ENCODE results near the gene GSPT1. TPM values are rescaled to one million over a fixed set of nuclear protein-coding genes. Genes with fewer than 3 reads are reported as not detected.
"Not testable (repeated sequence)": the region's sequence is repeated elsewhere in the genome, so short reads cannot be mapped to it uniquely, and the experiment has no call there.

The GSPT1 gene
- total RNA-seq, 4 donors from 2014 or later: 29.9 to 98.9 (median 64.6) TPM

- in situ Hi-C loops (cut with MboI; ENCODE audit: low pct_ligation_motif_present in 1 of 4, low pct_unique_long_range_greater_than_20kb in 1 of 4, low sequenced_read_pairs in 3 of 4) (loop anchor here in 2 of 4 donors (25.0 kb wide), 1 partner anchor 112 kb away; no protein-coding TSS in a partner anchor), intact Hi-C loops (cut with DNase I; ENCODE audit: low total_unique reads) (no loop called here)
- TF ChIP-seq POLR2A (IDR thresholded peaks at IDR 0.05) (no peak), POLR2AphosphoS5 (IDR thresholded peaks at IDR 0.05) (no peak), EP300 (IDR thresholded peaks at IDR 0.05; ENCODE audit: low read depth) (no peak), CTCF (IDR thresholded peaks at IDR 0.05) (no peak)
- Histone ChIP-seq H3K4me1 (no peaks in the 10 kb centered on the region), H3K27me3 (no peaks in the 10 kb centered on the region), H3K27ac (no peak overlapping the region), H3K36me3 (no peaks in the 10 kb centered on the region), H3K9me3 (no peaks in the 10 kb centered on the region), H3K4me3 (no peak overlapping the region)
- DNase-seq: no peak
- 90% methylated on average over 5 of the region's 5 CpGs; no CpG with 5 or more reads in 1 of the 2 donors for WGBS, 2 donors (ENCODE audit: low coverage in 1 of 2)
Observed at GRCh38 chr16:11950388-11950787, 34.6 kb upstream of the GSPT1 start.

GRCh38 chr16:11949527-11949926 lies 33.8 kb upstream of the GSPT1 start:
- Histone ChIP-seq H3K4me3 (no peak overlapping the region), H3K9me3 (no peaks in the 10 kb centered on the region), H3K4me1 (no peaks in the 10 kb centered on the region), H3K27me3 (no peaks in the 10 kb centered on the region), H3K27ac (no peak overlapping the region), H3K36me3 (no peaks in the 10 kb centered on the region)
- intact Hi-C loops (cut with DNase I; ENCODE audit: low total_unique reads): no loop called here
- 27% methylated on average over 4 of the region's 4 CpGs; no CpG with 5 or more reads in 1 of the 2 donors for WGBS, 2 donors (ENCODE audit: low coverage in 1 of 2)
- in situ Hi-C loops (cut with MboI; ENCODE audit: low pct_ligation_motif_present in 1 of 4, low pct_unique_long_range_greater_than_20kb in 1 of 4, low sequenced_read_pairs in 3 of 4): no loop called here
- TF ChIP-seq POLR2AphosphoS5 (IDR thresholded peaks at IDR 0.05) (no peak), POLR2A (IDR thresholded peaks at IDR 0.05) (no peak), CTCF (IDR thresholded peaks at IDR 0.05) (peak in 4 of 5 experiments; percentile 12 to 24 (median 17)), EP300 (IDR thresholded peaks at IDR 0.05; ENCODE audit: low read depth) (no peak)
- DNase-seq: peak; percentile 23

- Histone ChIP-seq H3K36me3 (no peaks in the 10 kb centered on the region), H3K27ac (no peak overlapping the region), H3K27me3 (no peaks in the 10 kb centered on the region), H3K4me3 (no peak overlapping the region), H3K9me3 (no peaks in the 10 kb centered on the region), H3K4me1 (no peaks in the 10 kb centered on the region)
- intact Hi-C loops (cut with DNase I; ENCODE audit: low total_unique reads) (no loop called here), in situ Hi-C loops (cut with MboI; ENCODE audit: low pct_ligation_motif_present in 1 of 4, low pct_unique_long_range_greater_than_20kb in 1 of 4, low sequenced_read_pairs in 3 of 4) (no loop called here)
- 72 to 93% methylated on average over 5 of the region's 5 CpGs for WGBS, 2 donors (ENCODE audit: low coverage in 1 of 2)
- TF ChIP-seq CTCF (IDR thresholded peaks at IDR 0.05): no peak
- DNase-seq: no peak
Observed at GRCh38 chr16:11948819-11949218, 33.1 kb upstream of the GSPT1 start.

GRCh38 chr16:11946433-11946832 lies 30.7 kb upstream of the GSPT1 start:
- TF ChIP-seq POLR2A (IDR thresholded peaks at IDR 0.05): no peak
- TF ChIP-seq EP300 (IDR thresholded peaks at IDR 0.05; ENCODE audit: low read depth): no peak
- TF ChIP-seq CTCF (IDR thresholded peaks at IDR 0.05): no peak
- TF ChIP-seq POLR2AphosphoS5 (IDR thresholded peaks at IDR 0.05): no peak
- H3K27ac ChIP-seq: no peak overlapping the region
- no peaks in the 10 kb centered on the region for H3K36me3 ChIP-seq
- intact Hi-C loops (cut with DNase I; ENCODE audit: low total_unique reads) (no loop called here), in situ Hi-C loops (cut with MboI; ENCODE audit: low pct_ligation_motif_present in 1 of 4, low pct_unique_long_range_greater_than_20kb in 1 of 4, low sequenced_read_pairs in 3 of 4) (no loop called here)
- WGBS, 2 donors (ENCODE audit: low coverage in 1 of 2): 73 to 80% methylated on average over 3 of the region's 3 CpGs
- H3K9me3 ChIP-seq: no peaks in the 10 kb centered on the region
- H3K27me3 ChIP-seq: no peaks in the 10 kb centered on the region
- H3K4me1 ChIP-seq: no peaks in the 10 kb centered on the region
- H3K4me3 ChIP-seq: no peak overlapping the region
- no peak for DNase-seq

- H3K27ac ChIP-seq; H3K4me3 ChIP-seq; H3K36me3 ChIP-seq; intact Hi-C loops (cut with DNase I; ENCODE audit: low total_unique reads); H3K4me1 ChIP-seq; DNase-seq; in situ Hi-C loops (cut with MboI; ENCODE audit: low pct_ligation_motif_present in 1 of 4, low pct_unique_long_range_greater_than_20kb in 1 of 4, low sequenced_read_pairs in 3 of 4); H3K27me3 ChIP-seq; H3K9me3 ChIP-seq: not testable (repeated sequence)
- 100% methylated on average over 3 of the region's 4 CpGs for WGBS, 2 donors (ENCODE audit: low coverage in 1 of 2)
Observed at GRCh38 chr16:11941945-11942344, 26.2 kb upstream of the GSPT1 start, which contains the start of gene NPIPB2. TSS of gene NPIPB2 (minus strand) at chr16:11942045. CDS start at chr16:11942045, 0 bp downstream.

GRCh38 chr16:11927350-11927749 lies 11.6 kb upstream of the GSPT1 start:
- H3K4me1 ChIP-seq; H3K36me3 ChIP-seq; in situ Hi-C loops (cut with MboI; ENCODE audit: low pct_ligation_motif_present in 1 of 4, low pct_unique_long_range_greater_than_20kb in 1 of 4, low sequenced_read_pairs in 3 of 4); DNase-seq; H3K4me3 ChIP-seq; H3K27ac ChIP-seq; intact Hi-C loops (cut with DNase I; ENCODE audit: low total_unique reads); H3K27me3 ChIP-seq; H3K9me3 ChIP-seq: not testable (repeated sequence)
- 75 to 83% methylated on average over 6 to 13 of the region's 13 CpGs for WGBS, 2 donors (ENCODE audit: low coverage in 1 of 2)

- 75 to 84% methylated on average over 6 to 10 of the region's 10 CpGs for WGBS, 2 donors (ENCODE audit: low coverage in 1 of 2)
- H3K36me3 ChIP-seq; intact Hi-C loops (cut with DNase I; ENCODE audit: low total_unique reads); H3K27me3 ChIP-seq; H3K4me1 ChIP-seq; DNase-seq; H3K9me3 ChIP-seq; in situ Hi-C loops (cut with MboI; ENCODE audit: low pct_ligation_motif_present in 1 of 4, low pct_unique_long_range_greater_than_20kb in 1 of 4, low sequenced_read_pairs in 3 of 4); H3K27ac ChIP-seq; H3K4me3 ChIP-seq: not testable (repeated sequence)
Observed at GRCh38 chr16:11924046-11924445, 8.3 kb upstream of the GSPT1 start.

Data from transverse colon (tissue), 4 donors.